Stimulated activated CD8-positive, alpha-beta memory T cell treated with anti-CD3 and anti-CD28 coated beads, Interleukin-15, amount 100 ng/mL, for 48 hours (primary cell): ENCODE measurements around the gene SEPTIN2.
"Not testable (repeated sequence)": the region's sequence is repeated elsewhere in the genome, so short reads cannot be mapped to it uniquely, and the experiment has no call there.

Experiments used
- DNase-seq, 2 donors: peaks; one replicate each; pipeline ENCODE4 v3.0.0-alpha.2; 2020; ENCODE audit warnings: low read depth in 2 of 2

Gene SEPTIN2

GRCh38 chr2:241315879-241316631 is at the start of gene SEPTIN2:
Gene SEPTIN2 (plus strand): TSS chr2:241315925. CDS start chr2:241324233, 8,308 bp downstream.
- DNase-seq, result peak in 1 of 2 donors; percentile 63

DNA sequence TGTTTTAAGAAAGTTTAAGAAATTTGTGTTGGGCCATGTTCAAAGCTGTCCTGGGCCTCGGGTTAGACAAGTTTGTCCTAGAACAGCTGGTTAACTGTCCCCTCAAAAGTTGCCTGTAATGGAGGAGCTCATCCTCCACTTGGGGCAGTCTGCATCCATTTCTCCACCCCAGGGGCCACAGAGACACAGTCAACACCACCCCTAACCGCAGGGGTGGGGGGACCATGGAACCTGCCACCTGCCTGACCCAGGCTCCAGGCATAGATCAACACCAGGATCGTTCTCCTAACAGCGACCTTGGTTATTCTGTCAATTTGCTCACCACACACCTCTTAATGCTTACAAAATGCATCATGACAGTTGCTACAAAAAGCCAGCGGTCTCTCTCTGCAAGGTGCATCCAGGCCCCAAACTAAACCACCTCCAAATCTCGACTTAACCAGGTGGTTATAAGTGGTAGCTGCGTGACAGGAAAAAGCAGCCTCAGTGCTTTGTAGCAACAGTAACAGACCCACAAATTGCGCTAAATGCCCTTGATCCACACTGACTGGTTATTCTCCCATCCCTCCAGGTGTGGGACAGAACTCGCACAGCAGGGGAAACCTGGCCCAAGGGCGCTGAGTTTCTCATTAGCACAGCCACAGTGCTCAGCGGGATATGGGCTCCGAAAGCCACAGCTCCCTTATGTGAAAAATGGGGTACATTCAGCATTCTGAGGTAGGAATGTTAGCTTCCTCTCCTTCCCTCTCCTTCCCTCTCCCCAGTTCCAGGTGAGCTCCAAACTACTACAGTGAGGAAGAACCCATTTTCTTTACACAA is 48.3 kb upstream of the SEPTIN2 start:
- DNase-seq, result no peak

GRCh38 chr2:241268306-241268705 is 47.4 kb upstream of the SEPTIN2 start:
- no peak for DNase-seq

DNA sequence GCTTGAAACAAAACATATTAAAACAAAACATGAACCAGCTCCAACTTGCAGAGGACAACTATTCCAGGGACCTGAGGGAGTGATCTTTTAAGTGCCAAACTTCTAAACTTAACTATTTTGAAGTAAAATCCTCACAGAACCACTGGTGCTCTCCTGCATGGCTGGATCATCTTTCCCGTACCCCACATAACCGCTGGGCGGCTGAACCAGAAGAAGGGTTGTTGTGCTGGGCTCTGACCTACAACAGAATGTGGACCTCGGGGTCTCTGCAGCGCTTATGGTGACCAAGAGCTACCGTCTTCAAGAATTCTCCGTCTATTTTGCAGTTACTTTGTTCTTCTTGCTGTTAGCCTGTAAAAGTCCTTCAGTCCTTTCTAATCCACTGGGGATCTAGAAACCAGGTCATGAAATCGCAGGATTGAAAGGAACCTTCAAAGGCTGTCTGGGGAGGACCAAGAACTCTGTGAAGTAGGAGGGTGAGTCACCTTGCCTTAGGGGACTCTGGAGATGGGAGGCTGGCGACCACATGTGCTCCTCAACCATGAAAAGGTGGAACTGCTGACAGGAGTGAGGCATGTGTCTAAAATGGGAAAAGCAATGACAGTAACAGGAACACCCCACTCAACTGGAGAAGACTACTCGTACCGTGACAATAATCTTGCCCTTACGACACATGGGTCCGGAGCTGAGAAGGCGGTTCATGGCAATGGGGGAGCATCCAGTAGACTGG is 46.8 kb upstream of the SEPTIN2 start:
- no peak for DNase-seq

GRCh38 chr2:241269707-241270520 is 45.8 kb upstream of the SEPTIN2 start:
- DNase-seq, result no peak

GRCh38 chr2:241270531-241270930 is 45.2 kb upstream of the SEPTIN2 start:
- DNase-seq, result no peak

DNA sequence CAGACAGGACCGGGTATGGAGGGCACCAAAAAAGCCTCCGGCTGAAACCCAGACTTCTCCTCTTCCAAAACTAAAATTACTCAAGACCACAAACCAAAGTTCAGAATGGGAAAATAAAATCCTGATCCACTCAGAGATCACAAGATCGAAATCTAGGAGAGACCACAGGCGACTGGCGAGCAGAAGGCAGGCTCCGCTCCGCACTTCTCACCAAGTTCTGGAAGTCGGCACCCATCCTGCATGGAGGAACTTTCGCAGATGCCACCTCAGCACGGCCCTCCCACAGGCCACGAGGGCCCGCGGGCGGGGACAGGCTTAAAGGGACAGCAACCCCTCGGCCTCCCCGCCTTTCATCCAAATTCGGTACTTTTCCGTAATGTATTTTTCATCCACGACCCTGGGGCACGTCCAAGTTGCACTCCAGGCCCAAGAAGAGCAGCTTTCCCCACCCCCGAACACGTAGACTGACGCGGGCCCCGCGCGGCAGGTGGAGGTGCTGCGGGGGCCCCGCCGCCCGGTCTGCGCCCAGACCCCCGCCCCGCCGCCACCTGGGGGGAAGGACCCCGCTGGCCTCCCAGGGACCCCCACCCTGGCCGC is 43.9 kb upstream of the SEPTIN2 start:
- DNase-seq, result peak; percentile 45 to 53

DNA sequence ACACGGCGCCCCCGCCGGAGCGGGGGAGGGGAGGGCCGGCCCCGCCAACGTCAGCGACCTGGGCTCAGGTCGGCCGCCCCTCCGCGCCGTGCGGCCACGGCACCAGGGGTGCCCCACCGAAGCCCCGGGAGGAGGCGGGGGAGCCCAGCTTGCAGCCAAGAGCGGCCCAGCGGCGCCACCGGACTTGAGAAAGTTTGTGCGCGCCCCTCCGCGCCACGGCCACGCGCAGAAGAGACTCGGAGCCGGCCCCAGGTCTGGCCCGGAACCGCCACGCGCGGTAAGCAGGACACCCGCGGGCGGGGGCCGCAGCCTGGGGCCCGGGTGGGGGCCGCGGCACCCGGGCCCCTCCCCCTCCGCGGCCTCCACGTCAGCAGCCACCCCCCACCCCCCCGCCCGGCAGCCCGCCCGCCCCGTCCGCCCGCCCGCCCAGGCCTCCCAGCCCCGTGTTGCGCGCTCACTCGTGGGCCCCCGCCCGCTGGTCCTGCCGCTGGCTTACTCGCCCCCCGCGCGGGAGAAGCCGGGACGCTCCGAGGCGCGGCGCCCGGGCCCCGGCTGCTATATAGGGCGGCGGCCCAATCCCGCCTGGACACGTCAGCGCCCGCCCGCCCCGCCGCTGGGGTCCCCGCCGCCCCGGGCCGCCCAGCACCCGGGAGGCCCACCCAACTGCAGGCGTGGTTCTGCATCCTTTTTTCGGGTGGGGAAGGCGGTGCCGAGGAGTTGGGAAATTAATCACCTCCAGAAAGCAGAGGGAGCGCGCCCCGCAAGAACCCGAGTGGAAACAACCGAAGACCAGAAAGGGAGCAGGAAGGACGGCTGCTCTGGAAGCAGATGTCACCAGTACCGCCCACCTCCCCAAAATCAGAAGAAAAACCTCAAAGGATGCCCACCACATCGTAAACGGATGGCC is 43.2 kb upstream of the SEPTIN2 start:
- DNase-seq, result peak; percentile 51 to 52

DNA sequence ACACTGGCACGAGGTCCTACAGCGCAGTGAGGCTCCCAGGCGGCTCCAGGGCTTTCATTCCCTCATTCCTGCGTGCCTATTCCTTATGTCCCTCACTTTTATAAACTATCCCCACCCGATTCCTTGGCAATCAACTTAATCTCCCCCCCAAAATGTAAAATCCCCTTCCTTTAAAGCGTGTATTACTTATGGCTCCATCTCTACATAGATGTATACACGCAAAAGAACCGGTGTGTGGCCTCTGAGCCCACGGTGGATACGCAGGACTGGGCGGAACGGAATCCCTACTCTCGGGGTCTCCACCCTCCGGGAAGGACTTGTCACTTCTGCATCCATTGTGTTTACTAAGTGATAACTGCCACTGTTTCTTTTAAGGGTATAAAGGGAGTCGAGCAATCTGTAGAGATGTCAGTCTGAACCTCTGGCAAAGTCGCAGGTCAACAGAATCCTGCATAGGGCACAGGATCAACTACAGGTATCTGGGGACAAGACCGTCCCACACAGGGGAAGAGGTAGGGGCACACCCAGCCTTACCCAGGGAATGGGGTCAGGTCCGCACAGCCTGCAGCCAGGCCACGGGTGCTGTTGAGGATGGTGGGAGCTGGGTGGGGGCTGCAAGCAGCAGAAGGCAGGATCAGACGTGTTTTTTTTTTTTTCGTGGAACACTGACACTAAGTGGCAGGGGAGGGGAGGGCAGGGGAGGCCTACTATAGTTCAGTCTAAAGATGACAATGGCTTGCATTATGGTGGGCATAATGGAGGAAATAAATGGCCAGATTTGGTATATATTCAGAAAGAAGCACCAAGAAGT is 42.3 kb upstream of the SEPTIN2 start:
- no peak for DNase-seq

DNA sequence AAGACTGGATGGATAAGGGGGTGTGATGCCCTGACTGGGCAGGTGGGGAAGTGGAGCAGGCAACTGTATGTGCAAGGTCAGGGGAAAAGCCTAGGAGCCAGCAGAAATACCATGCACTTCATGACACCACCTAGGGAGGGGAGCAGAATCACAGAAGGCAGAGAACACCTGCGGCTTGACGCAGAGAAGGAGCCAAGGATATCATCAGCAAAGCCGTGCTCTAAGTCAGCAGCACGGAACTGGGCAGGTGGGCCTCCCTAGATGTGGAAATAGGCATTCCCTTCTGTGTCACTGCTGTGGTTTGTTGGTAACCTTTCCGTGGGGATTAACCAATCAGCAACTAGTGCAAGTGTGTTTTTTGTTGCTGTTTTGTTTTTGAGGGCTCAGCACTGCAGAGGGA is 41.6 kb upstream of the SEPTIN2 start:
- no peak for DNase-seq

DNA sequence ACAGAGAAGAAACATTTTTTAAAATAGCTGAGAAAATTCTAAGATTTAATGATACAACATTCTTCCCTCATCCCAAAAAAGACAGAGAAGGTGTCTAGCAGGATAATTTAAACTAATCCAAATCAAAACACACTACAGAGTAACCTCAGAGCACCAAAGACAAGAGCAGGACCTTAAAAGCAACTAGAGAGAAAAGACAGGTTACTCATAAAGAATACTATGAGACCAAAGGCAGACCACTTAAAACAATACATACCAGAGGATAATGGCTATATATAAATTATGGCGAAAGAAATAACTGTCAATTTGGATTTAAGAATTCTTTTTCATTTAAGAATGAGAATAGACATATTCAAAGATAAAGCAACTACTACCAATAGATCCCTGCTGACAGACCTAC is 40.2 kb upstream of the SEPTIN2 start:
- DNase-seq, result no peak

GRCh38 chr2:241275910-241276309 is 39.8 kb upstream of the SEPTIN2 start:
- DNase-seq, result no peak

DNA sequence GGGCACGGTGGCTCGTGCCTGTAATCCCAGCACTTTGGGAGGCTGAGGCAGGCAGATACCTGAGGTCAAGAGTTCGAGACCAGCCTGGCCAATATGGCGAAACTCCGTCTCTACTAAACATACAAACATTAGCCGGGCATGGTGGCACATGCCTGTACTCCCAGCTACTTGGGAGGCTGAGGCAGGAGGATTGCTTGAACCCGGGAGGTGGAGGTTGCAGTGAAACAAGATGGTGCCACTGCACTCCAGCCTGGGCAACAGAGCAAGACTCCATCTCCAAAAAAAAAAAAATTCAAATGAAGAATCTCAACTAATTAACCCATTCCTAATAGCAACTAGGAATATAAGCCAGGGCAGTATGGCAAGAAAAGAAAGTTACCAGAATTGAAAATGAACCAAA is 37.4 kb upstream of the SEPTIN2 start:
- DNase-seq, result not testable (repeated sequence)

- DNase-seq, result no peak
These were observed 36.3 kb upstream of the SEPTIN2 start for GRCh38 chr2:241279413-241279812.

DNA sequence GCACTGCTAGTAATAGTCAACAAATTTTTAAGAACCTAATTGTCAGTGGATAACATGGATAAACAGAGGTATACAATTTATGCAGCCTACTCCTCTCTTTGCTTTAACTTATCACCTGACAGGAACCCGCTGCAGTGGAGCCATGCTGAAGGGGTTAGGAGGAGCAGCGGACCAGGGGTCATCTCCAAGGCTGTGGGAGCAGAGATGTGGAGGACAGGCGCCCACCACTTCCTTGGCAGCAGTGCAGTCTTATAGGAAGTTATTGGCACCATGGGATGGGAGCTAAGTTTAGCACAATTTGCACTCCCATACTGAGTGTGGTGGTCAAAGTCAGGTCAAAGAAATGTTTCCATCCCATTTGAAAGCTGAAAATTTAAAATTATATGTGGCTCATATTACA is 35.9 kb upstream of the SEPTIN2 start:
- no peak for DNase-seq

DNA sequence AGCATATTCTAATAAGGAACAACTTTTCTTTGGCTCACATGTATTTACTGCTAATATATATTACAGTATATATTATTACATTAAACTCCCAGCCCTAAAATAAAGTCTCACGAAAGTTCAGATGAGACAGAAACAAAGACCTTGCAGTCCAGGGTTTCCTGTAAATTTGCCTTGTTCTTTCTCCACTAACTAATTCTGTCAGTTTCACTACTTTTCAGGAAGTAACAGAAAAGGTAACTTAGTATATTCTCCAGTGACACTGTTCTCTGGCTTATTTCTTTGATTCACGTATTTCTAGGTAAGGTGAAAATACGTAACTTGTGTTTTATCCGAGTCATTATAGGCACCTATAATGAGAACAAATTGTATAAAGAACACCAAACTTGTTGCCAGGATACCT is 35.4 kb upstream of the SEPTIN2 start:
- DNase-seq, result no peak

- no peak for DNase-seq
These were observed 33.2 kb upstream of the SEPTIN2 start for GRCh38 chr2:241282555-241282954.

- no peak for DNase-seq
These were observed 30.1 kb upstream of the SEPTIN2 start for GRCh38 chr2:241285596-241285995.
